ENCODE measurements around the gene ADCY10.

ADCY10 gene

DNA sequence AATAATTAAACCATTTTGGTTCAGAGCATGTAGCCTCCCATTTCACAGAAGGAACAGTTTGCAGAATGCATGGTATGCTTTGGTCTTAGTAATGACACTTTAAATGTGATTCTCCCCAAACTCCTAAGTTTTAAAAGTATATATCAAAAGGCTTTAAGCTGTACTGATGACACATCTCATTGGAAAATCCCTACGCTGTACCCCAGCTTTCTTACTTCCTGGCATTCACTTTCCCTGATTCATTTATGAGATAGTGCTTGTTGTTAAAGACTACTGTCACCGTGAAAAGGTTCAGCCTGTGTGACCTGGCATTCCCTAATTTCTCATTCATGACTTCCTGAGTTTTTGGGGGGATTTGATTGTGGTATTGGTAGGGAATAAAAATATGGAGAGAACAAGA is 138.8 kb downstream of the ADCY10 start:
- DNase-seq (ENCODE audit: low read depth) = peak; percentile 42
- no peak overlapping the region for H3K4me3 ChIP-seq (ENCODE audit: control insufficient read depth, low read depth, low read length)
- TF ChIP-seq, protein P1, sequence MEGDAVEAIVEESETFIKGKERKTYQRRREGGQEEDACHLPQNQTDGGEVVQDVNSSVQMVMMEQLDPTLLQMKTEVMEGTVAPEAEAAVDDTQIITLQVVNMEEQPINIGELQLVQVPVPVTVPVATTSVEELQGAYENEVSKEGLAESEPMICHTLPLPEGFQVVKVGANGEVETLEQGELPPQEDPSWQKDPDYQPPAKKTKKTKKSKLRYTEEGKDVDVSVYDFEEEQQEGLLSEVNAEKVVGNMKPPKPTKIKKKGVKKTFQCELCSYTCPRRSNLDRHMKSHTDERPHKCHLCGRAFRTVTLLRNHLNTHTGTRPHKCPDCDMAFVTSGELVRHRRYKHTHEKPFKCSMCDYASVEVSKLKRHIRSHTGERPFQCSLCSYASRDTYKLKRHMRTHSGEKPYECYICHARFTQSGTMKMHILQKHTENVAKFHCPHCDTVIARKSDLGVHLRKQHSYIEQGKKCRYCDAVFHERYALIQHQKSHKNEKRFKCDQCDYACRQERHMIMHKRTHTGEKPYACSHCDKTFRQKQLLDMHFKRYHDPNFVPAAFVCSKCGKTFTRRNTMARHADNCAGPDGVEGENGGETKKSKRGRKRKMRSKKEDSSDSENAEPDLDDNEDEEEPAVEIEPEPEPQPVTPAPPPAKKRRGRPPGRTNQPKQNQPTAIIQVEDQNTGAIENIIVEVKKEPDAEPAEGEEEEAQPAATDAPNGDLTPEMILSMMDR (conservative IDR thresholded peaks at IDR 0.05; ENCODE audit: control insufficient read depth, insufficient read depth, low read depth, low read length) = no peak

DNA sequence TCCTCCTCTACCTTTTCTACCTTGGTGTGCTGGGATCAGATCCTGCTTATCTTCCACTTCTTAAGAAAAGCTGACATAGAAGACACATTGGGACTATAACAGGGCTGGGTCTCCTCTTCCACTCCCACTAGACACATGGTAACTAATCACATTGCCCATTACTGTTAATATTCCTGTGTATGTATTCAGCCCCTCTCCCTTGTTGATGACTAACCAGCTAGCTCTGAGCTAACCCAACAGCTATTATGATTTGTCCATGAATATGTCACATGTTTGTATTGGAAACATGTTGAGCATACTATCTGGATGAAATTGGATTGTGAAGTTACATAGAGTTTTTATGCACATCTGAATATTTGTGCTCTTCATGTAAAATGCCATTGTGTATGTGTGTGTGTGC is 139.2 kb downstream of the ADCY10 start:
- TF ChIP-seq, protein P1 (conservative IDR thresholded peaks at IDR 0.05; ENCODE audit: control insufficient read depth, insufficient read depth, low read depth, low read length) = no peak

DNA sequence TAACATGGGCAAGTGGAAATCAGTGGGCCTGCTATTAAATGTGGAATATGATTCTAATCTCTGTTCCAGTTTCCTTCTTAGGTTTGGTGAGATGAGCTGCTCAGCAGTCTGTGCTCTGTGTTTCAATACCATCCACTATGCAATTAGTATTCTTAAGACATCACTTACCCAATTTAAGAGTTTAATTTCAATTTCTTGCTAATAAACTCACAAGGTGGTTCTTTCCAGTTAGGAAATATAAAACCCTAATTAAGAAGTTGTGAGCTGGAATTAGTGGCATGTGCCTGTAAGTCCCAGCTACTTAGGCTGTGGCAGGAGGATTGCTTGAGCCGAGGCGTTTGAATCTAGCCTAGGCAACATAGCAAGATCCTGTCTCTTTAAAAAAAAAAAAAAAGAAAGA is 140.4 kb downstream of the ADCY10 start:
- H3K4me3 ChIP-seq (ENCODE audit: control insufficient read depth, low read depth, low read length) = no peak overlapping the region
- TF ChIP-seq, protein P1 (conservative IDR thresholded peaks at IDR 0.05; ENCODE audit: control insufficient read depth, insufficient read depth, low read depth, low read length) = no peak
- no peak for DNase-seq (ENCODE audit: low read depth)

More for the DNA sequence above, 139.2 kb downstream of the ADCY10 start:
- peak; percentile 64 for DNase-seq (ENCODE audit: low read depth)
- H3K4me3 ChIP-seq (ENCODE audit: control insufficient read depth, low read depth, low read length) = no peak overlapping the region

DNA sequence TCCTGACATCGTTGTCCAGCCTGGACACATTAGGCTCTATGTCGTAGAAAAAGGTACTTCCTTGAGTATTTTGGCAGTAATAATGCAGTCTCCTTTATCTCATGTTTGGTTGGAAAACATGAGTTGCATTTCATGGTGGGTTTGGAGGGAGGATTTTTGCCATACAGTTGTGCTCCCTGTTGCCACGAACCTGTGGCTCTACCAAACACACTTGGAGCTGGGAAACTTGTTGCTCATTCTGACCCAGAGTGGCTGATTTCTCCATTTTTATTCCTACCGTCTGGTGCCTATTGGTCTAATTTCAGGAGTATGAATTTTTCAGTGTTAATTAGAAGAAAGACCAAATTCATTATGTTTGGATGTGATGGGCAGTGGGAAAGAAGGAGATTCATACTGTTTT is 141.5 kb downstream of the ADCY10 start:
- DNase-seq (ENCODE audit: low read depth) = no peak
- TF ChIP-seq, protein P1 (conservative IDR thresholded peaks at IDR 0.05; ENCODE audit: control insufficient read depth, insufficient read depth, low read depth, low read length) = no peak
- H3K4me3 ChIP-seq (ENCODE audit: control insufficient read depth, low read depth, low read length) = no peak overlapping the region

DNA sequence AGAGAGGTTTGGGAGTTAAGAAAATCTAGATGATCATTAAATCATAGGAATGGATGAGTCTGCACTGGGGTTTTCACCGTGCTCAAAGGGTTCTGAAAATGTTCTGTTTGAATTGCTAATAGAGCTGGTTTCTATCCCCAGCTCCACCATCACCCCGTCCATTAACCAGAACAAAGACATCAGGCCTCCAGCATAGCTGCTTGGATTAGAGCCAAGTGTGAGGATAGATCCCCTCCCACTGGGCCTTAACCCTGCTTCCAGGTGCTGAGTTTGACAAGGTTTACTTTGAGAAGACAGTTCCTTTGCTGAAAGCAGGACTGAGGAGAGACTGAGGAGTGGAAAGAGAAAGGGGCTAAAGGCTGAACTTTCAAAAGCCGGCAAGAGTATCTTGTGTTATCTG is 143.8 kb downstream of the ADCY10 start:
- TF ChIP-seq, protein P1 (conservative IDR thresholded peaks at IDR 0.05; ENCODE audit: control insufficient read depth, insufficient read depth, low read depth, low read length) = no peak
- no peak for DNase-seq (ENCODE audit: low read depth)

DNA sequence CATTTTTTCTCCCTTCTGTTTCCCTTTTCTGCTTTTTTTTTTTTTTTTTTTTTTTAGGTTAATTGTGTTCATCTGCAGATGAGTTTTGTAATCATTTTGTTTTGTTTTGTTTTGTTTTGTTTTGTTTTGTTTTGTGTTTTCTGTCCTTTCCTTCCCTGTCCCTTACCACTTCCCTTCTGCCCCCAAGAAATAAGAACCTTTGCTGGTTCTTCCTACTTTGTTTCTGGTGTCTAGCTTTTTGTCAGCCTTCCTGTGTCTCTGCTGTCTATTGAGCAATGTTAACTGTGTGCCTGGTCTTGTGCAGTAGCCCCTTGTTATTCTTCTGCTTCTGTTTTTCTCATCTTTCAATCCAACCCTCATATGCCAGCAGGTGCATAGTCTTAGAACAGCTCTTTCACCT is 146.2 kb downstream of the ADCY10 start:
- H3K4me3 ChIP-seq (ENCODE audit: control insufficient read depth, low read depth, low read length) = no peak overlapping the region
- DNase-seq (ENCODE audit: low read depth) = no peak
- TF ChIP-seq, protein P1 (conservative IDR thresholded peaks at IDR 0.05; ENCODE audit: control insufficient read depth, insufficient read depth, low read depth, low read length) = no peak

More for the DNA sequence above, 143.8 kb downstream of the ADCY10 start:
- no peak overlapping the region for H3K4me3 ChIP-seq (ENCODE audit: control insufficient read depth, low read depth, low read length)

DNA sequence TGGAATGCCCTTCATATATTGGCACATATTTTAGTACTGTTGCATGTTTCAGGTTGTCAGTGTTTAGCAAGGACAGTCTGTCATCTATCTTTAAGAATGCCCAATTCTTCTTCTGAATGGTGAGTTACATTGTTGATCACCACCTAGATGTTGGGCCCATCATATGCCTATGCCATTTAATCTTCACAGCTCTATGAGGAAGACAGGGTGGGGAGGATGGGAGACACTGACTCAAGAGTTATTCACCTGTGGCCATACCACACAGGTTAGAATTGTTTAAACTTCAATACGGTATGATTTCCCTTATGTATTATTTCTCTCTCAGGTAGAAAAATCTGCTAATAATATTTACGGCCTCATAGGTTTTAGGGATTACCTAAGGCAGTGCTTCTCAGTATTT is 147.4 kb downstream of the ADCY10 start:
- TF ChIP-seq, protein P1 (conservative IDR thresholded peaks at IDR 0.05; ENCODE audit: control insufficient read depth, insufficient read depth, low read depth, low read length) = no peak
- H3K4me3 ChIP-seq (ENCODE audit: control insufficient read depth, low read depth, low read length) = no peak overlapping the region
- DNase-seq (ENCODE audit: low read depth) = no peak

All from fibroblast of mammary gland (primary cell).